Measurements from ENCODE around the gene TXNRD1.
"Not testable (repeated sequence)": the region's sequence is repeated elsewhere in the genome, so short reads cannot be mapped to it uniquely, and the experiment has no call there.

Gene TXNRD1

DNA sequence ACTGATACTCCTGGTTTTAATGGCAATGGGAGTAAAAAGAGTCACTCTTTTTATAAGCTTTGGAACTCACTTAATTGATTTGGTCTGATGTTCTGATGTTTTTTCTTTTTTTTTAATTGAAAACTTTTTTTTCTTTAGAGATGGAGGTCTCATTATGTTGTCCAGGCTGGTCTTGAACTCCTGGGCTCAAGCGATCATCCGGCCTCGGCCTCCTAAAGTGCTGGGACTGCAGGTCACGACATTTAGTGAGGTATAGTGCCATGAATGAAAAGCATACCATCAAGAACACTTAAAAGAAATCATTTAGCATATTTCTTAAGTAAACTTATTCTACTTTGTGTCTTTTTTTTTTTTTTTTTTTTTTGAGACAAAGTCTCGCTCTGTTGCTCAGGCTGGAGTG is 75.3 kb downstream of the TXNRD1 start:
- DNase-seq (ENCODE audit: low read depth in 1 of 2, low spot score in 1 of 2) = no peak
- H3K27ac ChIP-seq (replicated peaks) = no peak overlapping the region
- TF ChIP-seq, protein P1, sequence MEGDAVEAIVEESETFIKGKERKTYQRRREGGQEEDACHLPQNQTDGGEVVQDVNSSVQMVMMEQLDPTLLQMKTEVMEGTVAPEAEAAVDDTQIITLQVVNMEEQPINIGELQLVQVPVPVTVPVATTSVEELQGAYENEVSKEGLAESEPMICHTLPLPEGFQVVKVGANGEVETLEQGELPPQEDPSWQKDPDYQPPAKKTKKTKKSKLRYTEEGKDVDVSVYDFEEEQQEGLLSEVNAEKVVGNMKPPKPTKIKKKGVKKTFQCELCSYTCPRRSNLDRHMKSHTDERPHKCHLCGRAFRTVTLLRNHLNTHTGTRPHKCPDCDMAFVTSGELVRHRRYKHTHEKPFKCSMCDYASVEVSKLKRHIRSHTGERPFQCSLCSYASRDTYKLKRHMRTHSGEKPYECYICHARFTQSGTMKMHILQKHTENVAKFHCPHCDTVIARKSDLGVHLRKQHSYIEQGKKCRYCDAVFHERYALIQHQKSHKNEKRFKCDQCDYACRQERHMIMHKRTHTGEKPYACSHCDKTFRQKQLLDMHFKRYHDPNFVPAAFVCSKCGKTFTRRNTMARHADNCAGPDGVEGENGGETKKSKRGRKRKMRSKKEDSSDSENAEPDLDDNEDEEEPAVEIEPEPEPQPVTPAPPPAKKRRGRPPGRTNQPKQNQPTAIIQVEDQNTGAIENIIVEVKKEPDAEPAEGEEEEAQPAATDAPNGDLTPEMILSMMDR (IDR thresholded peaks at IDR 0.05; ENCODE audit: insufficient read depth, low read length) = no peak
- TF ChIP-seq GABPA (IDR thresholded peaks at IDR 0.05; ENCODE audit: low read depth) (no peak), SPI1 (IDR thresholded peaks at IDR 0.05; ENCODE audit: borderline replicate concordance, low read depth) (no peak), POLR2AphosphoS5 (IDR thresholded peaks at IDR 0.05; ENCODE audit: low read depth) (no peak)
- TF ChIP-seq, protein P2, sequence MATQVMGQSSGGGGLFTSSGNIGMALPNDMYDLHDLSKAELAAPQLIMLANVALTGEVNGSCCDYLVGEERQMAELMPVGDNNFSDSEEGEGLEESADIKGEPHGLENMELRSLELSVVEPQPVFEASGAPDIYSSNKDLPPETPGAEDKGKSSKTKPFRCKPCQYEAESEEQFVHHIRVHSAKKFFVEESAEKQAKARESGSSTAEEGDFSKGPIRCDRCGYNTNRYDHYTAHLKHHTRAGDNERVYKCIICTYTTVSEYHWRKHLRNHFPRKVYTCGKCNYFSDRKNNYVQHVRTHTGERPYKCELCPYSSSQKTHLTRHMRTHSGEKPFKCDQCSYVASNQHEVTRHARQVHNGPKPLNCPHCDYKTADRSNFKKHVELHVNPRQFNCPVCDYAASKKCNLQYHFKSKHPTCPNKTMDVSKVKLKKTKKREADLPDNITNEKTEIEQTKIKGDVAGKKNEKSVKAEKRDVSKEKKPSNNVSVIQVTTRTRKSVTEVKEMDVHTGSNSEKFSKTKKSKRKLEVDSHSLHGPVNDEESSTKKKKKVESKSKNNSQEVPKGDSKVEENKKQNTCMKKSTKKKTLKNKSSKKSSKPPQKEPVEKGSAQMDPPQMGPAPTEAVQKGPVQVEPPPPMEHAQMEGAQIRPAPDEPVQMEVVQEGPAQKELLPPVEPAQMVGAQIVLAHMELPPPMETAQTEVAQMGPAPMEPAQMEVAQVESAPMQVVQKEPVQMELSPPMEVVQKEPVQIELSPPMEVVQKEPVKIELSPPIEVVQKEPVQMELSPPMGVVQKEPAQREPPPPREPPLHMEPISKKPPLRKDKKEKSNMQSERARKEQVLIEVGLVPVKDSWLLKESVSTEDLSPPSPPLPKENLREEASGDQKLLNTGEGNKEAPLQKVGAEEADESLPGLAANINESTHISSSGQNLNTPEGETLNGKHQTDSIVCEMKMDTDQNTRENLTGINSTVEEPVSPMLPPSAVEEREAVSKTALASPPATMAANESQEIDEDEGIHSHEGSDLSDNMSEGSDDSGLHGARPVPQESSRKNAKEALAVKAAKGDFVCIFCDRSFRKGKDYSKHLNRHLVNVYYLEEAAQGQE (IDR thresholded peaks at IDR 0.05; ENCODE audit: insufficient replicate concordance, low read depth) = no peak
- H3K4me3 ChIP-seq (replicated peaks; ENCODE audit: insufficient read depth, low read length) = no peak overlapping the region
- H3K27me3 ChIP-seq (ENCODE audit: insufficient read depth, poor library complexity, severe bottlenecking) = no peaks in the 10 kb centered on the region

DNA sequence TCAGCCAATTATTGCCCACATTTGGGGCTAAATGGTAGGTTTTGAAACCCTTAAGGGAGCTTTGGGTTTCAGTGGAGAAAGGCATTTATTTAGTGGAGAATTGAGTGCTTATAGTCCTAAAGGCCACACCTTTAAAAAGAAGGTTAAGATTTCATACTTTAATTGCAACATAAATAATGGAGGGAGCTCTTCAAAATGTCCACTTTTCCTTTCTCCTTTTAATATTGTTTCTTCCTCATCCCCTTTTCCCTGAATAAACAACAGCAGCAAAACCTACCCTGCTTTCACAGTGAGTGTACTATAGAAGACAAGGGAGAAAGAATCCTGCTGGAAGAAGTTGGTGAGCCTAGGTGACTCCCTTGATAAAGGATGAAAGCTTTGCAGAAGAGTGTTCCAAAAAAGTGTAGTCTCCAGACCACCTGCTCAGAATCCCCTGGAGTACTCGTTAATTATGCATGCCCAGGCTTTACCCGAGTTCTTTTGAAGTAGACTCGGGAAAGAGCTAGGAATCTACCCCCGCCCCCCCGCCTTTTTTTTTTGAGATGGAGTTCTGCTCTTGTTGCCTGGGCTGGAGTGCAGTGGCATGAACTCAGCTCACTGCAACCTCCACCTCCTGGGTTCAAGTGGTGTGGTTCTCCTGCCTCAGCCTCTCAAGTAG is 76.4 kb downstream of the TXNRD1 start:
- DNase-seq (ENCODE audit: low read depth in 1 of 2, low spot score in 1 of 2) = no peak
- Histone ChIP-seq H3K27ac (replicated peaks) (no peak overlapping the region), H3K4me3 (replicated peaks; ENCODE audit: insufficient read depth, low read length) (no peak overlapping the region), H3K27me3 (ENCODE audit: insufficient read depth, poor library complexity, severe bottlenecking) (no peaks in the 10 kb centered on the region)
- TF ChIP-seq, protein P2 (IDR thresholded peaks at IDR 0.05; ENCODE audit: insufficient replicate concordance, low read depth) = no peak
- TF ChIP-seq SPI1 (IDR thresholded peaks at IDR 0.05; ENCODE audit: borderline replicate concordance, low read depth) = no peak
- no peak for TF ChIP-seq POLR2AphosphoS5 (IDR thresholded peaks at IDR 0.05; ENCODE audit: low read depth)
- TF ChIP-seq, protein P1 (IDR thresholded peaks at IDR 0.05; ENCODE audit: insufficient read depth, low read length) = no peak
- TF ChIP-seq GABPA (IDR thresholded peaks at IDR 0.05; ENCODE audit: low read depth) = no peak

DNA sequence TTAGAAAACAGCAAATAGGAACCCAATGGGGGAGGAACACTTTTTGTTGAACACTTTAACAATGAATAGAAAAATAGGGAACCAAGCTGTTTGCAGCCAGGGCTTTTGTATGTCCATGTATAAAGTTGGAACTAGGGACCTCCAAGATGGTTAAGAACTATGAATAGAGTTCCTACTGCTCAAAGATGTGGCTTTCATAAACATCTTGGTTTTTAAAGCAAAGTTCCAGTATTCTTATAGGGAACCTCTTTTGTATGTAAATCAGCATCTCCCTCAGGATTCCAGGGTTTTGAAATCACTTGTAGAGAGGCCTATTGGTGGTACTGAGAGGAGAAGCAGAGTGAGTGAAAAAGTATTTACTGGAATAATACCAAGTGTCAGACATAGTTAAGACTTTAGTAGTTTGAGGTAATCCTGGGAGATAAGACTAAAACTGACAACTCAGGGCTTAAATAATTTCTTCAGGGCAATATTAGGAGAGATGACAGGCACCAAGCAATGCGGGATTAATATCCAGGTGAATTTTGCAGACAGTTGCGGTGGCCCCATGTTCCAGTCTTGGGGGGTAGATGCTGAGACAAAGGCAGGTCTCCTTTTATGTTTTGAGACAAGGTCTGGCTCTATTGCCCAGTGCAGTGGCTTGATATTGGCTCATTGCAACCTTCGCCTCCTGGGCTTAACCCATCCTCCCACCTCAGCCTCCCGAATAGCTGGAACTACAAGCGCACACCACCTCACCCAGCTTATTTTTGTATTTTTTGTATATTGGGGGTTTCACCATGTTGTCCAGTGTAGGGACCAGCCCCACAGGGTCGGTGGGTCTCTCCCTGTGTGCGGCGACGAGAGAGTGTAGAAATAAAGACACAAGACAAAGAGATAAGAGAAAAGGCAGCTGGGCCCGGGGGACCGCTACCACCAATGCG is 77.6 kb downstream of the TXNRD1 start:
- H3K27ac ChIP-seq (replicated peaks) = no peak overlapping the region
- TF ChIP-seq GABPA (IDR thresholded peaks at IDR 0.05; ENCODE audit: low read depth) (no peak), POLR2AphosphoS5 (IDR thresholded peaks at IDR 0.05; ENCODE audit: low read depth) (no peak), SPI1 (IDR thresholded peaks at IDR 0.05; ENCODE audit: borderline replicate concordance, low read depth) (no peak)
- TF ChIP-seq, protein P2 (IDR thresholded peaks at IDR 0.05; ENCODE audit: insufficient replicate concordance, low read depth) = no peak
- TF ChIP-seq, protein P1 (IDR thresholded peaks at IDR 0.05; ENCODE audit: insufficient read depth, low read length) = no peak
- H3K4me3 ChIP-seq (replicated peaks; ENCODE audit: insufficient read depth, low read length) = no peak overlapping the region
- DNase-seq (ENCODE audit: low read depth in 1 of 2, low spot score in 1 of 2) = no peak
- no peaks in the 10 kb centered on the region for H3K27me3 ChIP-seq (ENCODE audit: insufficient read depth, poor library complexity, severe bottlenecking)

DNA sequence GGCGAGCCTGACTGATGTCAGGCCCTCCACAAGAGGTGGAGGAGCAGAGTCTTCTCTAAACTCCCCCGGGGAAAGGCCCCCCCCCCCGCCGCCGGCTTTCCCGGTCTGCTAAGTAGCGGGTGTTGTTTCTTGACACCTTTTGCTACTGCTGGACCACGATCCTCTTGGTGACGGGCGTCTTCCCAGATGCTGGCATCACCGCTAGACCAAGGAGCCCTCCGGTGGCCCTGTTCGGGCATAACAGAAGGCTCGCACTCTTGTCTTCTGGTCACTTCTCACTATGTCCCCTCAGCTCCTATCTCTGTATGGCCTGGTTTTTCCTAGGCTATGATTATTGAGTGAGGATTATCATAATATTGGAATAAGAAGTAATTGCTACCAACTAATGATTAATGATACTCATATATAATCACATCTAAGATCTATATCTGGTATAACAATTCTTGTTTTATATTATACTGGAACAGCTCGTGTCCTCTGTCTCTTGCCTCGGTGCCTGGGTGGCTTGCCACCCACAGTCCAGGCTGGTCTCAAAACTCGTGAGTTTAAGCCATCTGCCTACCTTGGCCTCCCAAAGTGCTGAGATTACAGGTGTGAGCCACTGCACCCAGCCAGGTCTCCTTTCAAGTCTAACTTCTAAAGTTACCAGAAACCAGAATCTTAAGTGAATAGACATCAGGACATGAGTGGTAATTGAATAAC is 78.7 kb downstream of the TXNRD1 start:
- DNase-seq (ENCODE audit: low read depth in 1 of 2, low spot score in 1 of 2) = peak in 1 of 2 experiments; percentile 37
- H3K4me3 ChIP-seq (replicated peaks; ENCODE audit: insufficient read depth, low read length); H3K27me3 ChIP-seq (ENCODE audit: insufficient read depth, poor library complexity, severe bottlenecking); H3K27ac ChIP-seq (replicated peaks): not testable (repeated sequence)

Data from HL-60 (cell line).